GM21423 (cell line): ENCODE measurements around the gene XPO4.

Experiments
- ATAC-seq: cut with Tn5 transposase; IDR thresholded peaks from one replicate; pipeline ENCODE4 v1.9.1; 2021; ENCODE audit warnings: mild to moderate bottlenecking, moderate library complexity; ENCODE audit not compliant: unreplicated experiment

The XPO4 gene

GRCh38 chr13:20729633-20730585, 172.6 kb downstream of the XPO4 start:
- ATAC-seq: no peak

DNA sequence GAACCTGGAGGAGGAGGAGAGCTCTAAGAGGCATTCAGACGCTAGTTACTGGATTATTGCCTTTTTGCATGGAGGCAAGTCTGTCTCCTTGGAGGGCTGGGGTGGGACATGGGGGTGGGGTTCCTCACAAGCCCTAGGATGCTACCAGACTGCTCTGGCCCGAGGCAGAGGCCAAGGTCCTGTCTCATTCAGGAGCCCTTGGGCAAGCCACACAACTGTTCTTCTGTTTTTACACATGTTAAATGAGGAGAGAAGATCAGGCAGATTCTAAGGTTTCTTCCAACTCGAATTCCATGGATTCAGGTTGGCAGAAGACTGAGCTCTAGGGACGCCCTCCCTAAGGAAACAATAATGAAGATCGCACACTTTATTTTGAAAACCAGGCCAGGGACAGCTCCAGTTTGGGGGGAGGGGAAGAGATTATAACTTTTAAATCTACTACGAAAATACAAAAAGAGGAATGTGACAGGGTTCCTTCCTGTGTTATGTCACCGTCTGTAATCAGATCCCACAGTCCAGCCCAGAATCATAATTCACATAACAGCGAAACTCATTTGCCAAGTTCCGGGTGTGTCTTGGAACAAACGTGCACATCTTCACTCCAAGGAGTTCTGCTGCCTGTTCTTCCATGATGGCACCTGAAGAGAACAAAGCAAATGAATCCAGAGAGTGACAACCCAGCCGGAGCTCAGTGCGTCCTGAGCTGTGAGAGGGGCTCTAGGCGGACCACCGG, 173.8 kb downstream of the XPO4 start:
- ATAC-seq: no peak

GRCh38 chr13:20727856-20728255, 174.7 kb downstream of the XPO4 start:
- ATAC-seq: no peak
